NCI-H1436 (cell line): ENCODE data around the gene OSTN.
"Not testable (repeated sequence)": the region's sequence is repeated elsewhere in the genome, so short reads cannot be mapped to it uniquely, and the experiment has no call there.

ENCODE experiments used
- DNase-seq: peaks from one replicate; lab custom pipeline; 2025; lab: John Stamatoyannopoulos, UW

The OSTN gene

DNA sequence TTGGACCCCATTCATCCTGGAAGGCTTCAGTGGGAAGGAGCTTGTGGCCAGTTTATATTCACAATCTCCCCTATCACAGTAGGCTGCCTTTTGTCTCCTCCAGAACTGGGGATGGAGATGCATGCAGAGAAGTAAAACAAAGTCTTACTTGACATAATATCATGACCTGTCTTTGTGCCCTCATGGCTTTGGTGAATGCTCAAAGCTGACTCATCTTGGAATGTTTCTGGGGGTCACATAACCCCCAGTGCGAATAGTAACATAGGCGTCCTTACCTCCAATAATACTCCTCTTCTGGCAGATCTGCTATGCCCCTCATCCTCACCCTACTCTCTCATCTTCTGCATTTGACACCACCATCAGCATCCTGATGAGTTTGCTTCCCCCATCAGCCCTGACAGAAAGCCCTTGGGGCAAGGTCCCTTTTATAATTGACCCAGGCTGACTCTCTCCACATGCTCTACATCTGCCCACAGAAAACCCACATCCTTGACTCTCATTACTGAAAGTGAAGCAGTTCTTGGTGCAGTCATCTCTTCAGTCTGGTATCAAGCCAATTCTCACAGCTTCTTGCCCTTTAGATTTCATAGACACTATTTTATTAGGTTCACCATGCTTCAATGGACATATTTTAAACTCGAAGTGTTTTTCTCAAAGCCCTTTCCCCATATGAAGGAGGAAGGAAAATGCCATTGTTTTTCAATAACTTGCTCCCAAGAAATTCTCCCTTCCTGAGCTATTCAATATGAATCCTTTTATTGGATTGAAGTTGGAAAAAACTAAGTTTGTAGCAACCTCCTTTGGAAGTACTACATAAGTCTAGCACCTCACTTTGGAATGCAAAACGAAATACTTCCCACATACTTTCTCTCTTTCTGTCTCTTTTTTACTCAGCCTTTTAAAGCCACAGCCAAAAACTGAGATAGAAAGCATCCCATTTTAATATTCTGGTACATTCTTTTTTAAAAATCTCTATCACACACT is 36.6 kb downstream of the OSTN start:
- no peak for DNase-seq

- DNase-seq = no peak
These were observed 37.6 kb downstream of the OSTN start for GRCh38 chr3:191236646-191237045.

GRCh38 chr3:191237047-191237882 is 38.2 kb downstream of the OSTN start:
- DNase-seq = no peak

- DNase-seq = no peak
These were observed 39.3 kb downstream of the OSTN start for GRCh38 chr3:191238321-191238817.

DNA sequence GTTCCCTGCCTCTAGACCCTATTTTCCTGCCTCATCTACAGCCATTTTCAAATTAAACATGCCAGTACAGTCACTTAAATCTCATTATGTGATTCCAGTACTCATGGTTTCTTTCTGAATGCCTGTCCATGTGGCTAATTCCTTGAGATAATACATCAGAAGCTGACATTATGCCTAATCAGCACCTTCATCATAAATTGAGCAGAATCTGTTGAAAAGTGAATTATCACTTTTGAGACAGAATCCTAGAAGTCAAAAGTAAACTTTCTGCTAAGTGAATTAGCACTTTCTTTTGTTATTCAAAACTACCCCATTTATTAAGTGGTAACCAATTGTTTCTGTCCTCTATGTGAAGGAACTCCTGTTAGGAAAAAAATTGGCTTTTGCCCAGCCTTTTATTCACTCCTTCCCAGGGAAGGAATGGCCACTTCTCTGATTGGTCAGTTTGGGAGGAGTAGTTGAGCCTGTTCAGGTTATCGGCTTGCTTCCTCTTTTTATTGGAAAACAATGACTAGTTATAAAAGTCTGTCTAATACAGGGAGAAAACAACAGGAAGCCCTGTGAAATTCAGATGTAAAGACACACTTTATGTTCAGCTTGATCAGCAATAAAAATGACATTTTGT is 40.5 kb downstream of the OSTN start:
- no peak for DNase-seq

- no peak for DNase-seq
These were observed 41.4 kb downstream of the OSTN start for GRCh38 chr3:191240486-191240885.

- no peak for DNase-seq
These were observed 45.3 kb downstream of the OSTN start for GRCh38 chr3:191244242-191244867.

GRCh38 chr3:191246034-191246433 is 47.0 kb downstream of the OSTN start:
- DNase-seq = not testable (repeated sequence)

DNA sequence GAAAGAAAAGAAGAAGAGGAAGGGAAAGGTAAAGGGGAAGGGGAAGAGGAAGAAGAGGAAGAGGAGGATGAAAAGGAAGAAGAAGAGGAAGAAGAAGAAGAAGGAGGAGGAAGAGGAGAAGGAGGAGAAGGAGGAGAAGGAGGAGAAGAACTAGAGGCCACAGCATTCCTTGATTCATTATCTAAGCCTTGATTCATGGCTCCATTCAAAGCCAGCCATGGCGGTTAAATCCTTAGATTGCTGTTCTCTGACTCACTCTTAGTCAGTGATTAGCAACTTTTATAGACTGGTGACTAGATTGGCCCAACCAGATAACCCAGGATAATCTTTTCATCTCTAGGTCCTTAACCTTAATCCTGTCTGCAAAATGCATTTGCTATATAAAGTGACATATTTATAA is 47.6 kb downstream of the OSTN start:
- DNase-seq = no peak

DNA sequence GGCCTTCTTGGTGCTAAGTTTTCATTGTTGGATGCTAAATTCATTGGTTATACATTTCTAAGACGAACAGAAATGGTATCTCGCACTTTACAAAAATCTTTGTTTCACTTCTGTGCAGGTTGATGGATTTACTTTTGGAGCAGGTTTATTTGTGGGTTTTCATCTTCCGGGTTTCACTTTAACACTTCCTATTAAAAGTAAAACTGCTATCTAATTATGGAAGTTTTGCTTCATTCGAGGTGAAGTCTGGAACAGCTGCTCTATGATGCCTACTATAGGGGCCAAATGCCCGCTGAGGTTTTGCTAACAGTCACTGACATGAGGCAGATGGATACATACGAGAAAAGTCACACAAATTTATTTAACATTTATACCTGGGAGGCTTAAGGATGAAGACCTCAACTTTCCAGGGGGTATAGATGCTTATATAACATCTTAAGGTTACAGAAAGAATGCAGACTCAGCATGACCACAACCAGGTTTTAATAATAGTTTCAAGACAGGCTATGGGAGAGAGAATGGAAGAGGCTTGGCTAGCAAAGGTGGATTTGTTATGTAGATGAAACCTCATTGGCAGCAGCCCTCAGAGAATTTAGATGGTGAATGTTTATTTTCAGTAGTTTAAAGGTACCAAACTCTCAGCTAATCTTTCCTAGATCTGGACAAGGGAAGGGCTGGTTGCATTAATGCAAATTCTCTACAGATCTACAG is 54.2 kb downstream of the OSTN start:
- DNase-seq = no peak

- DNase-seq = no peak
These were observed 55.2 kb downstream of the OSTN start for GRCh38 chr3:191254098-191254873.

- no peak for DNase-seq
These were observed 56.1 kb downstream of the OSTN start for GRCh38 chr3:191255156-191255555.

GRCh38 chr3:191256405-191256804 is 57.4 kb downstream of the OSTN start:
- no peak for DNase-seq

GRCh38 chr3:191257286-191257685 is 58.2 kb downstream of the OSTN start:
- no peak for DNase-seq

DNA sequence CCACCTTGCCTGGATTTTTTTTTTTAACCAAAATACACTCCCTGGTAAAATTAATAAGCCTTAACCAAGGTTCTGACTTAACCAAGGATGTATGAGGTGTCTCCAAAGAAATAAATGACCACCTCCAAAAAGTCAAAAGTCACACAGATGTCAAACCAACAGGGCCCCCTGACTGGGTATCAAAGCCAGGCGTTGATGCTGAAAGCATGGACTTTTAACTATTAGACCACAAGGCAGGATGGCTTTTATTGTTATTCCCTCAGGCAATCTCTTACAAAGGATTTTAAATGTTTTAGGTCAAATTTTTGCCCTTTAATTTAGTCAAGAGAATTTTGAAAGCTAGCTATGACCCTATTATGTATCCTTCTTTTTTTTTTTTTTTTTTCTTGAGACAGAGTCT is 60.4 kb downstream of the OSTN start:
- DNase-seq = no peak

DNA sequence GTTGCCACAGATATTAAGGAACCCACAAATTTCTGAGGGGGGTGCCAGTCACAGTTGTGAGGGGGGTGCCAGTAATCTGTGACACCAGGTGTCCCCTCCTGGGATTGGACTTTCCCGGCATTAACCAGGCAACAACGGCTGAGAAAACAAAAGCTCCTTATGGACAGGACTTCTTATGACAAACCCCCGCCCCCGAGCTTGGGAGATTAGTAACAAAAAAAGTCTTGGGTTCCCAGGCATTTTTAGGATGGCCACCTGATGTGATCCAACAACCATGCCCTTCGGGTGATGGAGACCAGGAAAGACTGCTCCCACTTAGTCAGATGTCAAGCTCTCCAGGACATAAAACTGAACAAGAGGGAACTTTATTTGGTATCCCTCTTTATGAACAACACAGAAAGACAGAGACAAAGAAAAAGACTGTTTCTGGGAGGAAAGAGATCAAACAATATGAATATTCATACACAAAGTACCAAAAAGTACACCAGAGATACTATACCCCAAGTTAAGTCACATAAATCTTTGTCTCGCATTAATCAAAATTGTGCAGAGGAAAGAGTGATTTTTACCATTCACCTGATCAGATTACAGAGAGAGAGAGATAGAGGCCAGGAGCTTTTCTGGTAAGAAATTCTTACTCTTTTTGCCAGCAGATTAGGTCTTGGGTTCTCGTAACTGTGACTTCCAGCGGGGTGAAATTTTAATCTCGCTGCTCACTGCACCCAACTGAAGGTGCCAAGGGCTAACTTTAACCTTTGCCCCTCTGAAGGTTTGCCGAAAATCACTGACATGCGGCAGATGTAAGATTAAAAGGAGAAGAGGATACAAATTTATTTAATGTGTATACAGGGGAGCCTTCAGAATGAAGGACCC is 61.6 kb downstream of the OSTN start:
- DNase-seq = no peak

- DNase-seq = no peak
These were observed 62.2 kb downstream of the OSTN start for GRCh38 chr3:191261304-191261638.

GRCh38 chr3:191262650-191263049 is 63.6 kb downstream of the OSTN start:
- DNase-seq = no peak

DNA sequence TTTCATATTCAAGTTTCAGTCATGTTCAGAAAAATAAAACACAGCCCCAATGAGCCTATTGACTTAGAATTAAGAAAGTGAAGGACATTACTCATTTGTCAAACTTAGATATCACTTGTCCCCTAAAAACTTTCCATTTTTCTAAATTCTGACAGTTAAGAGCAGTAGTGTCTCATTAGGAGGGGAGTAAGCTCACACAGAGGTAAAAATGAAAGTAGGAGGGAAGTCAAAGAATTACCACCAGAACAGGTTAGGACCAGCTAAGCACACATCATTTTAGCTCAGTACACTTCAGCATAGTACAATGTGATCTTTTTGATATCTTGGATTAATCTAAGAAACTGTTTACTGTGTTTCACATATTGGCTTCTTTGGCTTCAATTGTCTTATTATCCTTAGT is 64.3 kb downstream of the OSTN start:
- no peak for DNase-seq
